Aorta (tissue), 5 donors: ENCODE results near the gene RSPO1. TPM values are rescaled to one million over a fixed set of nuclear protein-coding genes. Genes with fewer than 3 reads are reported as not detected.

Source experiments
- ATAC-seq: fragments of 200-7000 bp; cut with Tn5 transposase; one replicate; pipeline ENCODE4 v1.9.1; 2022; ENCODE audit warnings: moderate library complexity; ENCODE audit not compliant: low FRiP score
- DNase-seq, 2 donors: peaks; one replicate each; pipeline ENCODE4 v3.0.0-alpha.2; 2020
- H3K27ac ChIP-seq, 2 donors: one replicate each; pipeline ENCODE4 v1.5.1; 2013; ENCODE audit warnings: low read length in 2 of 2, mild to moderate bottlenecking in 2 of 2, moderate library complexity in 2 of 2, control low read depth in 1 of 2, inconsistent platforms in 1 of 2, low read depth in 1 of 2
- H3K27me3 ChIP-seq, 2 donors: one replicate each; pipeline ENCODE4 v1.6.1; 2013; ENCODE audit warnings: control low read depth in 1 of 2, low read length in 1 of 2, mild to moderate bottlenecking in 1 of 2, moderate library complexity in 1 of 2; ENCODE audit not compliant: insufficient read depth in 2 of 2, control insufficient read depth in 1 of 2
- H3K36me3 ChIP-seq, 2 donors: one replicate each; pipeline ENCODE4 v1.6.1; 2013; ENCODE audit warnings: control low read depth in 1 of 2, low read length in 1 of 2, mild to moderate bottlenecking in 1 of 2; ENCODE audit not compliant: insufficient read depth in 2 of 2, control insufficient read depth in 1 of 2
- H3K4me1 ChIP-seq, 2 donors: one replicate each; pipeline ENCODE4 v1.6.1; 2013; ENCODE audit warnings: low read length in 2 of 2, control low read depth in 1 of 2, mild to moderate bottlenecking in 1 of 2, moderate library complexity in 1 of 2; ENCODE audit not compliant: insufficient read depth in 2 of 2, control insufficient read depth in 1 of 2
- H3K4me3 ChIP-seq, 2 donors: one replicate each; pipeline ENCODE4 v1.5.1; 2013; ENCODE audit warnings: low read length in 2 of 2, control low read depth in 1 of 2, mild to moderate bottlenecking in 1 of 2
- H3K9me3 ChIP-seq: one replicate; pipeline ENCODE4 v1.6.1; 2013; ENCODE audit warnings: mild to moderate bottlenecking, low read length; ENCODE audit not compliant: control insufficient read depth
- WGBS, 2 donors: extraction: QIAGEN DNeasy Blood & Tissue Kit; methylation state at CpG; one replicate each; pipeline ENCODE4 v1.1.7; 2013; 5-methylcytosine and 5-hydroxymethylcytosine counted together
- intact Hi-C, 2 donors: fragments of 100-400 bp; cut with DNase I; formaldehyde crosslinking; loops; one replicate each; pipeline versions ENCODE4 v1.14.2 to v1.15.0; 2022
- polyA plus RNA-seq, 2 donors: library from polyadenylated mRNA; stranded (reverse); fragments of 200-250 nt; gene quantifications; one replicate each; pipeline ENCODE4 v1.2.3, GENCODE V29; 2013
- total RNA-seq, 2 donors: library from RNA; stranded (reverse); fragmentation: NEBNext Ultra II Directional; extraction: Animal tissue kit (Norgen Biotek cat#: 25700); gene quantifications; one replicate each; pipeline ENCODE4 v1.2.1, GENCODE V29; 2021
- donor health status: healthy with polysubstance abuse.
- donor health status: Bipolar disorder and iron deficiency.
- donor health status: DM: no; HTN: no; CAD: no.
- donor health status: DM: no; HTN: no; CAD: no.
- donor health status: DM: yes; HTN: yes; CAD: no.

The RSPO1 gene
- total and polyA plus RNA-seq, 4 donors: 0.63 to 1.2 TPM; not detected in 2

- Histone ChIP-seq H3K4me1 (no peaks in the 10 kb centered on the region), H3K4me3 (no peak overlapping the region), H3K9me3 (no peaks in the 10 kb centered on the region), H3K36me3 (no peaks in the 10 kb centered on the region), H3K27me3 (no peaks in the 10 kb centered on the region), H3K27ac (no peak overlapping the region)
- ATAC-seq (no peak), DNase-seq (no peak)
- 84% methylated on average over 5 of the region's 5 CpGs for WGBS, 2 donors
- intact Hi-C loops: no loop called here
Measured at GRCh38 chr1:37614105-37614504, 20.6 kb downstream of the RSPO1 start.

- 67 to 68% methylated on average over 4 of the region's 4 CpGs for WGBS, 2 donors
- DNase-seq (no peak), ATAC-seq (no peak)
- Histone ChIP-seq H3K36me3 (no peaks in the 10 kb centered on the region), H3K4me1 (no peaks in the 10 kb centered on the region), H3K4me3 (no peak overlapping the region), H3K27ac (no peak overlapping the region), H3K9me3 (no peaks in the 10 kb centered on the region), H3K27me3 (no peaks in the 10 kb centered on the region)
- intact Hi-C loops: no loop called here
Measured at GRCh38 chr1:37612186-37612585, 22.5 kb downstream of the RSPO1 start.

GRCh38 chr1:37609994-37610393 lies 24.7 kb downstream of the RSPO1 start:
- no peak overlapping the region for H3K4me3 ChIP-seq
- intact Hi-C loops: no loop called here
- WGBS, 2 donors: 72 to 79% methylated on average over 2 of the region's 2 CpGs
- H3K27me3 ChIP-seq: no peaks in the 10 kb centered on the region
- no peaks in the 10 kb centered on the region for H3K4me1 ChIP-seq
- ATAC-seq (no peak), DNase-seq (no peak)
- no peaks in the 10 kb centered on the region for H3K9me3 ChIP-seq
- H3K36me3 ChIP-seq: no peaks in the 10 kb centered on the region
- no peak overlapping the region for H3K27ac ChIP-seq

GRCh38 chr1:37609002-37609401 lies 25.7 kb downstream of the RSPO1 start:
- Histone ChIP-seq H3K9me3 (no peaks in the 10 kb centered on the region), H3K27ac (no peak overlapping the region), H3K4me3 (no peak overlapping the region), H3K4me1 (no peaks in the 10 kb centered on the region), H3K27me3 (no peaks in the 10 kb centered on the region), H3K36me3 (no peaks in the 10 kb centered on the region)
- WGBS, 2 donors: 27 to 43% methylated on average over 2 of the region's 2 CpGs
- DNase-seq (no peak), ATAC-seq (no peak)
- intact Hi-C loops: no loop called here

GRCh38 chr1:37606481-37607263 lies 28.0 kb downstream of the RSPO1 start:
- no peaks in the 10 kb centered on the region for H3K4me1 ChIP-seq
- WGBS, 2 donors: 78 to 82% methylated on average over 15 of the region's 15 CpGs
- H3K36me3 ChIP-seq: no peaks in the 10 kb centered on the region
- intact Hi-C loops: no loop called here
- H3K9me3 ChIP-seq: no peaks in the 10 kb centered on the region
- no peak for DNase-seq
- peak overlapping the region in 1 of 2 donors; percentile 17 for H3K27ac ChIP-seq
- H3K27me3 ChIP-seq: no peaks in the 10 kb centered on the region
- ATAC-seq: no peak
- no peak overlapping the region for H3K4me3 ChIP-seq

- H3K9me3 ChIP-seq: no peaks in the 10 kb centered on the region
- H3K36me3 ChIP-seq: no peaks in the 10 kb centered on the region
- DNase-seq (no peak), ATAC-seq (no peak)
- no peak overlapping the region for H3K4me3 ChIP-seq
- H3K27ac ChIP-seq: peak overlapping the region in 1 of 2 donors; percentile 17
- H3K4me1 ChIP-seq: no peaks in the 10 kb centered on the region
- intact Hi-C loops: no loop called here
- H3K27me3 ChIP-seq: no peaks in the 10 kb centered on the region
- WGBS, 2 donors: 38 to 47% methylated on average over 9 of the region's 9 CpGs
Measured at GRCh38 chr1:37605806-37606474, 28.8 kb downstream of the RSPO1 start.

GRCh38 chr1:37605061-37605650 lies 29.5 kb downstream of the RSPO1 start:
- Histone ChIP-seq H3K9me3 (no peaks in the 10 kb centered on the region), H3K4me1 (no peaks in the 10 kb centered on the region), H3K4me3 (no peak overlapping the region), H3K36me3 (no peaks in the 10 kb centered on the region), H3K27ac (no peak overlapping the region), H3K27me3 (no peaks in the 10 kb centered on the region)
- intact Hi-C loops: no loop called here
- ATAC-seq (no peak), DNase-seq (no peak)
- WGBS, 2 donors: 56 to 63% methylated on average over 12 of the region's 12 CpGs

GRCh38 chr1:37602750-37603694 lies 31.7 kb downstream of the RSPO1 start:
- H3K4me1 ChIP-seq: no peaks in the 10 kb centered on the region
- intact Hi-C loops: loop anchor here (5.0 kb wide), 1 partner anchor 79 kb away; no protein-coding TSS in a partner anchor
- H3K4me3 ChIP-seq: no peak overlapping the region
- ATAC-seq (no peak), DNase-seq (no peak)
- no peaks in the 10 kb centered on the region for H3K27me3 ChIP-seq
- no peaks in the 10 kb centered on the region for H3K9me3 ChIP-seq
- no peaks in the 10 kb centered on the region for H3K36me3 ChIP-seq
- no peak overlapping the region for H3K27ac ChIP-seq
- 39 to 41% methylated on average over 8 of the region's 8 CpGs for WGBS, 2 donors
